Prostate gland (tissue), 2 donors: Measurements from ENCODE around the gene TRIM32. TPM values are rescaled to one million over a fixed set of nuclear protein-coding genes. Genes with fewer than 3 reads are reported as not detected.

Source experiments
- DNase-seq: peaks from one replicate; pipeline ENCODE4 v3.0.0-alpha.2; 2019; ENCODE audit warnings: low spot score
- H3K27ac ChIP-seq, 2 donors: fragments of 200-600 bp; sonication (generic); 2 replicates each; pipeline ENCODE4 v1.5.1; 2017 to 2019
- H3K27me3 ChIP-seq: fragments of 200-600 bp; sonication (generic); replicated peaks from 2 replicates; pipeline ENCODE4 v1.5.1; 2019; ENCODE audit not compliant: insufficient read depth
- H3K36me3 ChIP-seq, 2 donors: fragments of 200-600 bp; sonication (generic); 1 replicate in 1 of 2; 2 replicates in 1 of 2; pipeline versions ENCODE4 v1.5.1 to v1.8.1; 2017 to 2019
- H3K4me1 ChIP-seq: fragments of 200-600 bp; sonication (generic); replicated peaks from 2 replicates; pipeline ENCODE4 v1.5.1; 2019
- H3K4me3 ChIP-seq, 2 donors: fragments of 200-600 bp; sonication (generic); 2 replicates each; pipeline ENCODE4 v1.5.1; 2017 to 2019
- H3K9me3 ChIP-seq: fragments of 200-600 bp; sonication (generic); 2 replicates; pipeline ENCODE4 v1.5.1; 2017
- POLR2A ChIP-seq: fragments of 450-650 bp; IDR thresholded peaks from one replicate; pipeline ENCODE4 v1.6.1; 2016; ENCODE audit warnings: antibody characterized with exemption, mild to moderate bottlenecking
- POLR2AphosphoS5 ChIP-seq: sonication (generic); formaldehyde crosslinking; IDR thresholded peaks from one replicate; pipeline ENCODE4 v1.6.1; 2017; ENCODE audit warnings: antibody characterized with exemption
- WGBS: methylation state at CpG from one replicate; pipeline ENCODE4 v1.1.5; 2018; 5-methylcytosine and 5-hydroxymethylcytosine counted together
- intact Hi-C: fragments of 100-400 bp; cut with DNase I; formaldehyde crosslinking; loops from one replicate; pipeline ENCODE4 v1.14.2; 2022
- total RNA-seq, 2 donors: library from RNA; depleted of rRNA; stranded (reverse); fragments of >200 nt; gene quantifications; one replicate each; pipeline ENCODE4 v1.1.0, GENCODE V29; 2016
- TF ChIP-seq, protein P1 (sequence below), 4 experiments: fragments of 200-600 bp in 2 of 4; fragments of 450-650 bp in 2 of 4; sonication (generic) in 2 of 4; IDR thresholded peaks; 1 replicate in 3 of 4; 2 replicates in 1 of 4; pipeline ENCODE4 v1.5.1; 2016 to 2019; ENCODE audit warnings: antibody characterized with exemption in 4 of 4, mild to moderate bottlenecking in 2 of 4, moderate library complexity in 2 of 4

TRIM32 gene
- total RNA-seq, 2 donors from 2014 or later = 12.3 to 12.4 TPM

DNA sequence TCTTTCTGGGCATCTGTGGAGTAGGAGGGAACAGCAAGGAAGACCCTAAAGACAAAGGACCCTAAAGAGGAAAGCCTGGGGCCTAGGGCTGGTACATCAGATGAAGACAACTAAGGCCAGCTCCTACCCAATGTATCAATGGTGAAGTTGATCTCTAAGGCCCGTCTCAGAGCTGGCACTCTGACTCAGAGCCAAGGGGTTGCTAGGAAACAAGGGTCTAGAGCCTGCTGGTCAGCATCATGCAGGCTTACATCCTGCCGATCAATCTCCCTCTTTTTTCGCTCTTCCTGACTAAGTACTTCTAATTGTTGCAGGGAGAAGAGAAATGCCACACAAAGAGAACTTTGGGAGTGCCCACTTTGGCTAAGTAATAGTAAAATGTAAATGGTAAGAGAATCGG, 26.2 kb downstream of the TRIM32 start:
- TF ChIP-seq, protein P1, sequence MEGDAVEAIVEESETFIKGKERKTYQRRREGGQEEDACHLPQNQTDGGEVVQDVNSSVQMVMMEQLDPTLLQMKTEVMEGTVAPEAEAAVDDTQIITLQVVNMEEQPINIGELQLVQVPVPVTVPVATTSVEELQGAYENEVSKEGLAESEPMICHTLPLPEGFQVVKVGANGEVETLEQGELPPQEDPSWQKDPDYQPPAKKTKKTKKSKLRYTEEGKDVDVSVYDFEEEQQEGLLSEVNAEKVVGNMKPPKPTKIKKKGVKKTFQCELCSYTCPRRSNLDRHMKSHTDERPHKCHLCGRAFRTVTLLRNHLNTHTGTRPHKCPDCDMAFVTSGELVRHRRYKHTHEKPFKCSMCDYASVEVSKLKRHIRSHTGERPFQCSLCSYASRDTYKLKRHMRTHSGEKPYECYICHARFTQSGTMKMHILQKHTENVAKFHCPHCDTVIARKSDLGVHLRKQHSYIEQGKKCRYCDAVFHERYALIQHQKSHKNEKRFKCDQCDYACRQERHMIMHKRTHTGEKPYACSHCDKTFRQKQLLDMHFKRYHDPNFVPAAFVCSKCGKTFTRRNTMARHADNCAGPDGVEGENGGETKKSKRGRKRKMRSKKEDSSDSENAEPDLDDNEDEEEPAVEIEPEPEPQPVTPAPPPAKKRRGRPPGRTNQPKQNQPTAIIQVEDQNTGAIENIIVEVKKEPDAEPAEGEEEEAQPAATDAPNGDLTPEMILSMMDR (IDR thresholded peaks at IDR 0.05) = no peak
- TF ChIP-seq POLR2A (no peak), POLR2AphosphoS5 (no peak)
- no peaks in the 10 kb centered on the region for H3K36me3 ChIP-seq
- H3K9me3 ChIP-seq = no peaks in the 10 kb centered on the region
- H3K4me1 ChIP-seq = no peaks in the 10 kb centered on the region
- no peaks in the 10 kb centered on the region for H3K27me3 ChIP-seq
- 91% methylated on average over 4 of the region's 4 CpGs for WGBS
- H3K27ac ChIP-seq = no peak overlapping the region
- no peak overlapping the region for H3K4me3 ChIP-seq
- intact Hi-C loops = no loop called here
- no peak for DNase-seq

DNA sequence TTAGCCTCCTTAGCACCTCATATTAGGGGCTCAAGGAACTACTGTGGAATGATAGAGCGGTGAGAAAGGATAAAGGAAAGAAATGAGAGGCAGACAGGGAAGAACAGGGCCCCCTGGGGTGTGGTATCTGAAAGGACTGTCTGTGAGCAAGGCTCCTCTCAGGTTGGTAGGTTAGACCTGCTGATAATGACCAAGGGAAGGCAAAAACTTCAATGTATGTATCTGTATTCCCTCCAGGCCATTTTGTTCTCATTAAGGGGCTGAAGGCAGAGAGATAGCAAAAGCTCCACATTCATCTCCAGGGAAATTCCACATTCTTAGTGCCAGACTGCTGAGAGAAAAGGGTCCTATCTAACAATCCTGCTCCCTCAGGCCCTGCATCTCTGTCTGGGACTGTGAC, 28.6 kb downstream of the TRIM32 start:
- Histone ChIP-seq H3K27ac (no peak overlapping the region), H3K9me3 (no peaks in the 10 kb centered on the region), H3K4me3 (no peak overlapping the region), H3K4me1 (no peaks in the 10 kb centered on the region), H3K36me3 (no peaks in the 10 kb centered on the region), H3K27me3 (no peaks in the 10 kb centered on the region)
- intact Hi-C loops = no loop called here
- 100% methylated on average over 1 of the region's 1 CpG for WGBS
- no peak for TF ChIP-seq POLR2AphosphoS5
- TF ChIP-seq, protein P1 (IDR thresholded peaks at IDR 0.05) = no peak
- TF ChIP-seq POLR2A = no peak
- no peak for DNase-seq

DNA sequence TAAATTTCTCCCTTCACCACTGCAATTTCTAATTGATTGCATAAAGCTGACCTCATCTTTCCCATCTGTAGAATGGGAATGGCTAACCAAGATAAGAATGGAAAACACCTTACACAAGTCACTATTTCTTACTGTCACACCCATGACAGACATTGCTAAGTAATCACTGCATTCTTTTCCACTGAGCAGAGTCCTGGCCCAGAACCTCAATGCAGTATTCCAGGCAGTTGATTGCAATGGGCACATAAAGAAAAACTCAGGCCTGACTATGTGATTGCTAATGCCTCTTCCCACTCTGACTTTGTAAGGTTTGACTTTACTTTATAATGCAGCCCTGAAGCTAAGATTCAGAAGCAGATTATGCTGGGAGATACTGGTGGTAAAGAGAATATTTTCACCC, 29.3 kb downstream of the TRIM32 start:
- Histone ChIP-seq H3K27me3 (no peaks in the 10 kb centered on the region), H3K36me3 (no peaks in the 10 kb centered on the region), H3K4me1 (no peaks in the 10 kb centered on the region), H3K4me3 (no peak overlapping the region), H3K9me3 (no peaks in the 10 kb centered on the region), H3K27ac (no peak overlapping the region)
- no peak for DNase-seq
- TF ChIP-seq POLR2A (no peak), POLR2AphosphoS5 (no peak)
- TF ChIP-seq, protein P1 (IDR thresholded peaks at IDR 0.05) = no peak
- intact Hi-C loops = no loop called here

DNA sequence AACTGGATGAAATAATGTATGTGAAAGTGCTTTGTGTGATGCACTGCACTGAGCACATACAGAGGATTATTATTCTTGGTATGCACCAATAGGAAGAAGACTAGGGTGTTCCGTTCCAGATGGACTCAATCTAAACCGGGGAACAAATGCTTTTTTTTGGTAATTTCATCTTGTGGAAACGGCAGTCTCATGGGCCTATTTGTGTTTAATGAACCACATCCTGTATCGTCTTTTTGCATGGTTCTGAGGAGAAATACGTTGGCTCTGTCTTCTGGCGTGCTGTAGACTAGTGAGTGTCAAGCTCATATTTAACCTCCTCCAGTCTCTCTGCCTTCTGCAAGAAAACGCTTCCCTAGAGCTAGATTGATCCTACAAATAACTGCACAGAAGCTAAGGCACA, 30.0 kb downstream of the TRIM32 start:
- 60% methylated on average over 7 of the region's 7 CpGs for WGBS
- H3K9me3 ChIP-seq = no peaks in the 10 kb centered on the region
- no peaks in the 10 kb centered on the region for H3K4me1 ChIP-seq
- H3K4me3 ChIP-seq = no peak overlapping the region
- H3K27ac ChIP-seq = no peak overlapping the region
- no peaks in the 10 kb centered on the region for H3K27me3 ChIP-seq
- DNase-seq = no peak
- no peaks in the 10 kb centered on the region for H3K36me3 ChIP-seq
- TF ChIP-seq, protein P1 (IDR thresholded peaks at IDR 0.05) = no peak
- TF ChIP-seq POLR2AphosphoS5 (no peak), POLR2A (no peak)
- intact Hi-C loops = no loop called here

DNA sequence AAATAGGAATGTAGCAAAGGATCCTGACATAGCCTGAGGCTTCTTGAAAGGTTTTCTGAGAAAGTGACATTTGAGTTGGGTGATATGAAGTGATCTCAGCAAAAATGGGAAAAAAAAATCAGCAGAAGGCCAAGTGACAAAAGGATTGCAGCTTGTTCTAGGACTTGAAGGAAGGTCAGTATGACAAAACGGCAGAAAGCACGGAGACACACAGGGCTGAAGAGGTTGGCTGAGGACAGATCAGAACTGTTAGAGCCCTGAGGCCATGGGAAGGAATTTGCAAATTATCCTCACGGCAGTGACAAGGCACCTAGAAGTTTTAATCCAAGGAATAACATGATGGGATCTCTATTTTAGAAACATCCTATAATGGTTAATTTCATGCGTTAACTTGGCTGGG, 31.0 kb downstream of the TRIM32 start:
- WGBS = 92% methylated on average over 4 of the region's 4 CpGs
- no peak overlapping the region for H3K4me3 ChIP-seq
- TF ChIP-seq POLR2A (no peak), POLR2AphosphoS5 (no peak)
- TF ChIP-seq, protein P1 (IDR thresholded peaks at IDR 0.05) = no peak
- intact Hi-C loops = no loop called here
- H3K9me3 ChIP-seq = no peaks in the 10 kb centered on the region
- H3K4me1 ChIP-seq = no peaks in the 10 kb centered on the region
- no peaks in the 10 kb centered on the region for H3K27me3 ChIP-seq
- H3K27ac ChIP-seq = no peak overlapping the region
- no peaks in the 10 kb centered on the region for H3K36me3 ChIP-seq
- no peak for DNase-seq
